ENCODE results near the gene INPP5A. TPM values are rescaled to one million over a fixed set of nuclear protein-coding genes. Genes with fewer than 3 reads are reported as not detected.
"Not testable (repeated sequence)": the region's sequence is repeated elsewhere in the genome, so short reads cannot be mapped to it uniquely, and the experiment has no call there.

Gene INPP5A
- total RNA-seq, 1 donor from 2014 or later: 36.3 TPM

DNA sequence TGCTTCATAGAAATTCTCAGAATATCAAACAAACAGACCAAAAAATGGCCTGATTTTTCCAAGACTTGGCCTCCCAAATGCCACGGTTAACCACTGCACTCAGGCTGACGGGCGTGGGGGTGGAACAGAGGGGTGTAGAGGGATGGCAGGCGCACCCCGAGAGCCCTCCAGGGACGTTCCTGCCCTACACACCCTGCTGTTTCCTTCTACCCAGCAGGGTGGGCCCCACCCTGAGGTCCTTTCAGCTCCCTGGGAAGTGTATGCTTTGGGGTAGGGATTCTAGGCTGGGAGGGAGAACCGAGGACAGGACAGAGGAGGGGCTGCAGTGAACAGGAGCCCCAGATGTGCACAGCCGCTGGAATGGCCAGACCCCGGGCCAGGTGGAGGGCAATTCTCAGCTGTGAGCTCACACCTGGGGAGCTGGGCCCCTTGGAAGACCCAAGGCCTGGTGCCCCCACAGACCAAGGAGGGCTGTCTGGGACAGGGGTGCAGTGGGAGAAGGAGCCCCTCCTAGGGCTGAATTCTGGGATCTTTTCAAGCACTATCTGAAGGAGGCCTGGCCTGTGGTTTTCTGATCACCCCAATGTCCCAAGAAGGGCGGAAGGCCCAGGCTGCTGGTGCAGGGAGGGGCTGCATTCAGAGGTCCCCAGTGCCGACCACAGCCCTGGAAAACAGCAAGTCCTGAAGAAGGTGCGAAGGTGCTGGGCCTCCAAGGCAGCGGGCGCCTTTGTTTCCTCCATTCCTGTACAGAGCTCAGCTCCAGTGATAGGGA lies 32.9 kb upstream of the INPP5A start:
- no peak overlapping the region for H3K4me3 Mint-ChIP-seq (ENCODE audit: unreplicated experiment)
- no peak for DNase-seq
- H3K9me3 Mint-ChIP-seq (ENCODE audit: unreplicated experiment): peaks cover 4% of the 10 kb centered on the region

GRCh38 chr10:132505546-132505945 lies 32.0 kb upstream of the INPP5A start:
- H3K36me3 Mint-ChIP-seq (ENCODE audit: unreplicated experiment); H3K4me3 Mint-ChIP-seq (ENCODE audit: unreplicated experiment); H3K27ac Mint-ChIP-seq (ENCODE audit: unreplicated experiment); H3K9me3 Mint-ChIP-seq (ENCODE audit: unreplicated experiment); H3K4me1 Mint-ChIP-seq (ENCODE audit: low read depth, unreplicated experiment); DNase-seq; H3K27me3 Mint-ChIP-seq (ENCODE audit: unreplicated experiment): not testable (repeated sequence)

More for the DNA sequence above, 32.9 kb upstream of the INPP5A start:
- H3K27ac Mint-ChIP-seq (ENCODE audit: unreplicated experiment): no peak overlapping the region
- peaks cover 1% of the 10 kb centered on the region for H3K4me1 Mint-ChIP-seq (ENCODE audit: low read depth, unreplicated experiment)
- TF ChIP-seq CTCF (IDR thresholded peaks at IDR 0.05; ENCODE audit: partially characterized antibody, unreplicated experiment): no peak
- no peaks in the 10 kb centered on the region for H3K36me3 Mint-ChIP-seq (ENCODE audit: unreplicated experiment)
- H3K27me3 Mint-ChIP-seq (ENCODE audit: unreplicated experiment): peaks cover 3% of the 10 kb centered on the region

GRCh38 chr10:132506711-132507408 lies 30.7 kb upstream of the INPP5A start:
- peaks cover 2% of the 10 kb centered on the region for H3K9me3 Mint-ChIP-seq (ENCODE audit: unreplicated experiment)
- DNase-seq: no peak
- H3K27me3 Mint-ChIP-seq (ENCODE audit: unreplicated experiment): peaks cover 2% of the 10 kb centered on the region
- no peaks in the 10 kb centered on the region for H3K4me1 Mint-ChIP-seq (ENCODE audit: low read depth, unreplicated experiment)
- H3K36me3 Mint-ChIP-seq (ENCODE audit: unreplicated experiment): no peaks in the 10 kb centered on the region
- H3K27ac Mint-ChIP-seq (ENCODE audit: unreplicated experiment): no peak overlapping the region
- no peak for TF ChIP-seq CTCF (IDR thresholded peaks at IDR 0.05; ENCODE audit: partially characterized antibody, unreplicated experiment)
- H3K4me3 Mint-ChIP-seq (ENCODE audit: unreplicated experiment): no peak overlapping the region

DNA sequence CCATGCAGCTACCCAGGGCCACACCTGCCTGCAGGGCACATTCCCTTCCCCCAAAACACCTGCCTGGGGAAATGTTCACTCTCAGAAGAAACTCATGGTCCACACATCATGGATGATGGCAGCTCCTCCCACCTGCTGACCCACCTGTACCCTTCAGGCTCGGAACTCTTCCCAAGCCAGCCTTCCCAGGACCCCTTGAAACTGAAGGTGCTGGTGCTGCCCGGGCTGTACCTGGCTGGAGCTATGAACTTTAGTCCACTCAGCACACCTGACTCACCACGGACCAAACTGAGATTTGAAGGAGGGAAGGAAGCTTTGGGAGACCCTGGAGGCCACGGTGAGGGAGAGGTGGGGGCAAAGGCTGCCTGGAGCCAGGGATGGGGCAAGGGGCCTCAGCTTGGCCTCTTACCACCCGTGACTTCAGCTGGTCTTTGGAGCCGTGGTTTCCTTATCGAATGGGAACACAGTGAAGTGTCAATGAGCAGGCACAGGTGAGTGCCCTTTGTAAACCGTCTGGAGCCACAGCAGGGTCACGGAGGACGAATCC lies 30.1 kb upstream of the INPP5A start:
- Mint-ChIP-seq H3K4me1 (ENCODE audit: low read depth, unreplicated experiment) (no peaks in the 10 kb centered on the region), H3K36me3 (ENCODE audit: unreplicated experiment) (no peaks in the 10 kb centered on the region), H3K27ac (ENCODE audit: unreplicated experiment) (no peak overlapping the region), H3K4me3 (ENCODE audit: unreplicated experiment) (no peak overlapping the region), H3K27me3 (ENCODE audit: unreplicated experiment) (peaks cover 3% of the 10 kb centered on the region), H3K9me3 (ENCODE audit: unreplicated experiment) (peaks cover 2% of the 10 kb centered on the region)
- no peak for TF ChIP-seq CTCF (IDR thresholded peaks at IDR 0.05; ENCODE audit: partially characterized antibody, unreplicated experiment)
- no peak for DNase-seq

DNA sequence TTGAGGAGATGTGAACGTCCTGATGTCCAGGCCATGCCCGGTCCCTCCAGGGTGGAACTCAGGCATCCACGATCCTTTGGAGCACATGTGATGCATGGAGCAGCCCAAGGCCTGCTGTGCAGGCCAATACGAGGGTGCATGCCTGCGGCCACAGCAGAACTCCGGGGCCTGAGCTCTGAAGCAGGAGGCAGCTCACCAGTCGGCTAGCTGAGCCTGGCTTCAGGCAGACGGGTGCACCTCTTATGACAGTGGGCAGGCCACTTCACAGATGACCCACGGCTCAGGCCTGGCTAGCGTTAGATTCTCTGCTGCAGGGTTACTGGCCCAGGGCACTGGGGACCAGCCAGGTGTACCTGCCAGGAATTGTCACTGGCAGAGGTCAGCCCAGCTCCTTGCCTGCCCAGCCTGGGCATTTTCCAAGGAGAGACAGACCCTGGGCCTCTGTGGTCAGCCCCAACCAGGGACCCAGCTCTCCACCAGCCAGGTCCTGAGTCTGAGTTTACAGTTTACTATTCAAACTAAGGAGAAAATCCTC lies 29.6 kb upstream of the INPP5A start:
- Mint-ChIP-seq H3K4me3 (ENCODE audit: unreplicated experiment) (no peak overlapping the region), H3K27ac (ENCODE audit: unreplicated experiment) (no peak overlapping the region), H3K36me3 (ENCODE audit: unreplicated experiment) (no peaks in the 10 kb centered on the region), H3K27me3 (ENCODE audit: unreplicated experiment) (peaks cover 8% of the 10 kb centered on the region), H3K4me1 (ENCODE audit: low read depth, unreplicated experiment) (no peaks in the 10 kb centered on the region), H3K9me3 (ENCODE audit: unreplicated experiment) (peaks cover 2% of the 10 kb centered on the region)
- no peak for DNase-seq
- no peak for TF ChIP-seq CTCF (IDR thresholded peaks at IDR 0.05; ENCODE audit: partially characterized antibody, unreplicated experiment)
